Measurements from ENCODE around the gene PRKAR2B. TPM values are rescaled to one million over a fixed set of nuclear protein-coding genes. Genes with fewer than 3 reads are reported as not detected.
"Not testable (repeated sequence)": the region's sequence is repeated elsewhere in the genome, so short reads cannot be mapped to it uniquely, and the experiment has no call there.

Gene PRKAR2B
- total RNA-seq, 2 donors from 2014 or later: 3.9 to 5.3 TPM

DNA sequence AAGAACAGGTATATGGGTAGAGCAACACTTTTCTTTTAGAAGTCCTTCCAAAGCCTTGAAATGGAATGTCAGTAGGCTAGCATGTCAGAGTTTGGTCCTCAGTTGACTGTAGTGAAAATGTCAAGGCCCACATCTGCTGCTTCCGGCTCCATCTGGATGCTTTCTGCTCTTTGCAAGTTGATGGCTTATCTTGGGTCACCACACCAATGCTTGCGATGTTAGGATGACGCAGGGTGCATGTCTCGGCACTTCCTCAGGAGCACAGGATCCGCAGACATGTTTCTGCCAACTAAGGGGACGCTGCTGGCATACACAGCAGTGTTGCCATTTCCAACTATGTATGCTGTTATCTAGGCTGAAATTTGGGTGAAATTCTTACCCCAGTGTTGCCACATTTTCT lies 110.3 kb downstream of the PRKAR2B start:
- no peak overlapping the region for H3K27ac ChIP-seq
- no peaks in the 10 kb centered on the region for H3K36me3 ChIP-seq
- H3K4me1 ChIP-seq (ENCODE audit: control insufficient read depth in 1 of 2, low read depth in 2 of 2): no peaks in the 10 kb centered on the region
- no peak for DNase-seq (ENCODE audit: low spot score)
- TF ChIP-seq, protein P1, sequence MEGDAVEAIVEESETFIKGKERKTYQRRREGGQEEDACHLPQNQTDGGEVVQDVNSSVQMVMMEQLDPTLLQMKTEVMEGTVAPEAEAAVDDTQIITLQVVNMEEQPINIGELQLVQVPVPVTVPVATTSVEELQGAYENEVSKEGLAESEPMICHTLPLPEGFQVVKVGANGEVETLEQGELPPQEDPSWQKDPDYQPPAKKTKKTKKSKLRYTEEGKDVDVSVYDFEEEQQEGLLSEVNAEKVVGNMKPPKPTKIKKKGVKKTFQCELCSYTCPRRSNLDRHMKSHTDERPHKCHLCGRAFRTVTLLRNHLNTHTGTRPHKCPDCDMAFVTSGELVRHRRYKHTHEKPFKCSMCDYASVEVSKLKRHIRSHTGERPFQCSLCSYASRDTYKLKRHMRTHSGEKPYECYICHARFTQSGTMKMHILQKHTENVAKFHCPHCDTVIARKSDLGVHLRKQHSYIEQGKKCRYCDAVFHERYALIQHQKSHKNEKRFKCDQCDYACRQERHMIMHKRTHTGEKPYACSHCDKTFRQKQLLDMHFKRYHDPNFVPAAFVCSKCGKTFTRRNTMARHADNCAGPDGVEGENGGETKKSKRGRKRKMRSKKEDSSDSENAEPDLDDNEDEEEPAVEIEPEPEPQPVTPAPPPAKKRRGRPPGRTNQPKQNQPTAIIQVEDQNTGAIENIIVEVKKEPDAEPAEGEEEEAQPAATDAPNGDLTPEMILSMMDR (IDR thresholded peaks at IDR 0.05): no peak
- no peaks in the 10 kb centered on the region for H3K27me3 ChIP-seq (replicated peaks; ENCODE audit: insufficient read depth)
- no peak overlapping the region for H3K4me3 ChIP-seq
- ATAC-seq (ENCODE audit: insufficient number of reproducible peaks, low FRiP score, low read depth): no peak
- H3K9me3 ChIP-seq: no peaks in the 10 kb centered on the region

DNA sequence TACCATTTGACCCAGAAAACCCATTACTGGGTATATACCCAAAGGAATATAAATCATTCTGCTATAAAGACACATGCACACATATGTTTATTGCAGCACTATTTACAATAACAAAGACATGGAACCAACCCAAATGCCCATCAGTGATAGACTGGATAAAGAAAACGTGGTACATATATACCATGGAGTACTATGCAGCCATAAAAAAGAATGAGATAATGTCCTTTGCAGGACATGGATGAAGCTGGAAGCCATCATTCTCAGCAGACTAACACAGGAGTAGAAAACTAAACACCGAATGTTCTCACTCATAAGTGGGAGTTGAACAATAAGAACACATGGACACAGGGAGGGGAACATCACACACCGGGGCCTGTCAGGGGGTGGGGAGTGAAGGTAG lies 111.2 kb downstream of the PRKAR2B start:
- not testable (repeated sequence) for H3K27me3 ChIP-seq (replicated peaks; ENCODE audit: insufficient read depth); H3K36me3 ChIP-seq; H3K4me1 ChIP-seq (ENCODE audit: control insufficient read depth in 1 of 2, low read depth in 2 of 2); H3K9me3 ChIP-seq; DNase-seq (ENCODE audit: low spot score); H3K27ac ChIP-seq; H3K4me3 ChIP-seq; ATAC-seq (ENCODE audit: insufficient number of reproducible peaks, low FRiP score, low read depth)

DNA sequence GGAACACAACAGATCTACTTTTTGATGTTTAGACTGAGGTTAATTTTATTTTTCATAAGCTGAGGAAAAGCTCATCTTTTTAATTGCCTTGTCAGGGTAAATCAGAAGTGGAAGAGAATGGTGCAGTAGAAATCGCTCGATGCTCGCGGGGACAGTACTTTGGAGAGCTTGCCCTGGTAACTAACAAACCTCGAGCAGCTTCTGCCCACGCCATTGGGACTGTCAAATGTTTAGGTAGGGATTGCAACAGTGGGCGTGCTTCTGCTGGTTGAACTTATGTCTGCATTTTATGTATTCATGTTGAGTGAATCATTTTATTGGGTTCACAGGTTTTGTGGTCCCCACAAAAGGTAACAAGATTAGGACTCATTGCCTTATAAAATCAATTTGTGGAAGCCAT lies 112.6 kb downstream of the PRKAR2B start:
- Histone ChIP-seq H3K27me3 (replicated peaks; ENCODE audit: insufficient read depth) (no peaks in the 10 kb centered on the region), H3K36me3 (no peaks in the 10 kb centered on the region)

DNA sequence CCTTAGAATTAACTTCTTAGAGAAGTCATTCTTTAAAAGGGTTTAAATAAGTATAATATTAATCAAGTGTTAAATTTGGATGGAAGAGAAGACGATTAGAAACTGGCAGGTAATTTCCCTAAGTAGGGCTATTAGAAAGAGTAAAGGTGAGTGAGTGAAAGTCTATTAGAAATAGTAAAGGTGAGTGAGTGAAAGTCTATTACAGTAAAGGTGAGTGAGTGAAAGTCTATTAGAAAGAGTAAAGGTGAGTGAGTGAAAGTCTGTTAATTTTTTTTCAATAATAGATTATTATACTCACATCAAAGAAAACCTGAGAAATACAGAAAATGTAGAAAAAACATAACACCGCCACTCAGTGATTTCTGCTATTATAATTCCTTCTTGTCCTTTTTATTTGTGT lies 113.5 kb downstream of the PRKAR2B start:
- Histone ChIP-seq H3K36me3 (no peaks in the 10 kb centered on the region), H3K27me3 (replicated peaks; ENCODE audit: insufficient read depth) (no peaks in the 10 kb centered on the region), H3K4me1 (ENCODE audit: control insufficient read depth in 1 of 2, low read depth in 2 of 2) (no peaks in the 10 kb centered on the region), H3K9me3 (no peaks in the 10 kb centered on the region), H3K27ac (no peak overlapping the region), H3K4me3 (no peak overlapping the region)
- no peak for DNase-seq (ENCODE audit: low spot score)
- TF ChIP-seq, protein P1 (IDR thresholded peaks at IDR 0.05): no peak
- no peak for ATAC-seq (ENCODE audit: insufficient number of reproducible peaks, low FRiP score, low read depth)

More for the DNA sequence above, 112.6 kb downstream of the PRKAR2B start:
- no peaks in the 10 kb centered on the region for H3K9me3 ChIP-seq
- H3K27ac ChIP-seq: no peak overlapping the region
- H3K4me1 ChIP-seq (ENCODE audit: control insufficient read depth in 1 of 2, low read depth in 2 of 2): no peaks in the 10 kb centered on the region
- ATAC-seq (ENCODE audit: insufficient number of reproducible peaks, low FRiP score, low read depth) (no peak), DNase-seq (ENCODE audit: low spot score) (no peak)
- TF ChIP-seq, protein P1 (IDR thresholded peaks at IDR 0.05): no peak
- no peak overlapping the region for H3K4me3 ChIP-seq

DNA sequence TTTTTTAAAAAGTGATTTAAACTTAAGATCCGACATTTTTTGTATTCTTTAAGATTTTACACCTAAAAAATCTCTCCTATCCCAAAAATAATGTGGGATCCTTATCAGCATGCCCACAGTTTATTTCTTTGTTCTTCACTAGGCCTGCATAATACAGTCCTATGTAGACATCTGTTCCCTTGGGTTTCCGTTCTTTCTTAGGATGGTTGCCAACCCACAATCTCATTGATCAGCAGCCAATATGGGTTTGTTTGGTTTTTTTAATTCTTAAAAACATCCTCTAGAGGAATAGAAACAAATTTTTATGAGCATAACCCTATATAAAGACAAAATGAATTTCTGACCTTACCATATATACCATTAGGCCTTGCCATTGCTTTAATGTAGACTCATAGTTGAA lies 115.9 kb downstream of the PRKAR2B start:
- Histone ChIP-seq H3K9me3 (no peaks in the 10 kb centered on the region), H3K4me1 (ENCODE audit: control insufficient read depth in 1 of 2, low read depth in 2 of 2) (no peaks in the 10 kb centered on the region), H3K36me3 (no peaks in the 10 kb centered on the region), H3K27ac (no peak overlapping the region), H3K27me3 (replicated peaks; ENCODE audit: insufficient read depth) (no peaks in the 10 kb centered on the region), H3K4me3 (no peak overlapping the region)
- ATAC-seq (ENCODE audit: insufficient number of reproducible peaks, low FRiP score, low read depth): no peak
- TF ChIP-seq, protein P1 (IDR thresholded peaks at IDR 0.05): no peak
- DNase-seq (ENCODE audit: low spot score): no peak

DNA sequence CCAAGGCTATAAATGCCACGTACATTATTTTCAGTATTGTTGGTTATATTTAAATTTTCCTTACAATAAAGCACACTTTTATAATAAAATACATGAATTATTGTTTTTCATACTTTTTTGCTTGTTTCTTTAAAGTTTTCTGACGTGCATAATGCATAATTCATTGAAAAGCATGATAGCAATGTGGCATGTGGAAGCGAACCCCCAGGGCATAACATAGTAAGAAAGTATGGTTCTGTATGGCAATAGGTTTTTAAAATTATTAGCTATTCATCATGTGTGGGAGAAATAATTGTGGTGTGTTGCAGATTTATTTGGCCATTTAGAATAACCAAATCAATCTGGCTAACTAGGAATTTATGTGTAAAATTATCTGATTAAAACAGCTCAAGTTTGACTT lies 116.9 kb downstream of the PRKAR2B start:
- DNase-seq (ENCODE audit: low spot score): no peak
- no peak for ATAC-seq (ENCODE audit: insufficient number of reproducible peaks, low FRiP score, low read depth)

More for the DNA sequence above, 116.9 kb downstream of the PRKAR2B start:
- TF ChIP-seq, protein P1 (IDR thresholded peaks at IDR 0.05): no peak
- H3K36me3 ChIP-seq: no peaks in the 10 kb centered on the region
- H3K4me3 ChIP-seq: no peak overlapping the region
- no peaks in the 10 kb centered on the region for H3K27me3 ChIP-seq (replicated peaks; ENCODE audit: insufficient read depth)
- H3K9me3 ChIP-seq: no peaks in the 10 kb centered on the region
- no peak overlapping the region for H3K27ac ChIP-seq
- H3K4me1 ChIP-seq (ENCODE audit: control insufficient read depth in 1 of 2, low read depth in 2 of 2): no peaks in the 10 kb centered on the region
